Measurements from ENCODE around the gene H19.

Gene H19

DNA sequence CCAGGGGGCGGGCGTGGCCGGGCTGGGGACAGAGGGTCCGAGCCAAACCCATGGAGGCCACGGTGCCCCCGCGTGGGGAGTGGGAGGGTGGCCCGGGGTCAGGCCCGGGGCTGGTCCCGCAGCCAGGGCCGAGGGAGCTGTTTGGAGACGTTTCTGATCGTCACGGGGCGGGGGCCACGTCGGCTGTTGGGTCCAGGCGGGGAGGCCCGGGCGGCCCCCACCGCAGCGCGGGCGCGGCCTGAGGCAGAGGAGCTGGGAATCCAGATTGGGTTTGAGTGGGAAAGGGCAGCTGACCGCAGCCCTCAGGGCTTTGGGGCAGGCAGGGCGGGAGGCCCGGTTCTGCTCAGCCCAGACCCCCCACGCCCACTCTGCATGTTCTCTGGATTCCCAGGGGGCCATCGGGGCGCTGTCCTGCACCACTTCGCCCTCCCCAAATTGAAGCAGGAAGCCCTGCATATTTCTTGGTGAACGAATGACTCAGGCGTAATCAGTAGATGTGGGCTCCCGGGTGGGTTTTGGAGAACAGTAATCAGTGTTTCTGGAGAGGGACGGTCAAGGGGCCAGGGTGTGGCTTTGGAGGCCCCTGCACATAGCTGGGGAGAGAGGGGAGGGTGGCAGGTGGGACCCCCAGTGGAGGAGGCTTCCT lies 49.9 kb downstream of the H19 start:
- DNase-seq: no peak

DNA sequence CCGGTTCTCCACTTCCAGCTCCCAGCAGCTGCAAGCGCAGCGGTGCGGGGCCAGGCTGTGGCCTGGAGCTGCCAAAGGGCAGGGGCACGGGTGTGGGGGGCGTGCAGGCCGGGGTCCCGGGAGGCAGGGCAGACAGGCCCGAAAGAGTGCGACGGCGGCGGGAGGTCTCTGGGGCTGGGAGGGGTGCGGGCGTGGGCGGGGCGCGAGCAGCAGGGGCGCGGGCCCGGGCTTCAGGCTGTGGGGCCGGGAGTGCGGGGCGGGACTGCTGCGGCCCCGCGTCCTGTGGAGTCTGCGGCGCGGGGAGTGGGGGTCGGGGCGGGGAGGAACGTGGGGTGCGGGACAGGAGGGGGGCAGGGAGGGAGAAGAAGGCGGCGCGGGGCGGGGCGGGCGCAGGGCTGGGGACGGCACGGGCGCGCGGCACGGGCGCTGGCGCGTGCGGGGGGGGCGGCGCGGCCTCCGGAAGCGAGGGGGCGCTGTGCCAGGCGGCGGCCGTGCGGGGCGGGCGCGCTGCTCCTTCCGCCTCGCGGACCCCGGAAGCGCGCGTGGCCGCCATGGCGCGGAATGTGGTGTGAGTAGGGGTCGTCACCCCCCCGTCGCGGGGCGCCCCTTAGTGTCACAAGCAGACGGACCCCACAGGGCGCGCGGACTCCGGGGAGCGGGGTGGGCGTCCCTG lies 50.7 kb downstream of the H19 start, which contains the start of gene MRPL23:
Gene MRPL23 (plus strand): TSS at position 521 of the 673 bp plus-strand sequence. CDS start 31 bp downstream, at position 552.
- no peak for DNase-seq

All from nucleus accumbens (tissue), 56 donors.